ENCODE results near the gene PDLIM7.

The PDLIM7 gene

DNA sequence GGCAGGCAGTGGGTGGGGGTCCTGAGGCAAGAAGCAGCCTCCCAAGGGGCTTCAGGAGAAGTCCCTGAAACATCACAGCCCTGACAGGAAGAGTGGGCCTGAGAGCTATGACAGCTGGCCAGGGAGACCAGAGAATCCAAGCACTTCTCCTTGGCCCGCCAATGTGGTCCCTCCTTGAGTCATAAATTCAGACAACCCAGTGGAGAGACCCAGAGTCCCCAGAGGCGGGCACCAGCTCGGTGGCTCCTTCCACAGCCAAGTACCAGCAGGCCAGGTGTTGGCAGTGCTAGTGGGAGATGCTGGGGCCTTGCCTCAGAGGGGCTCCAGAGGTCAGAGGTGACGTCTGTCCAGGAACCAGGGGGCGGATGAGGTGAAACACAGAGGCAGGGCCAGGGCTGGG lies 13.8 kb upstream of the PDLIM7 start:
- TF ChIP-seq EGR1 (IDR thresholded peaks at IDR 0.05), result no peak
- TF ChIP-seq CREB1 (IDR thresholded peaks at IDR 0.05; ENCODE audit: low read depth), result no peak

DNA sequence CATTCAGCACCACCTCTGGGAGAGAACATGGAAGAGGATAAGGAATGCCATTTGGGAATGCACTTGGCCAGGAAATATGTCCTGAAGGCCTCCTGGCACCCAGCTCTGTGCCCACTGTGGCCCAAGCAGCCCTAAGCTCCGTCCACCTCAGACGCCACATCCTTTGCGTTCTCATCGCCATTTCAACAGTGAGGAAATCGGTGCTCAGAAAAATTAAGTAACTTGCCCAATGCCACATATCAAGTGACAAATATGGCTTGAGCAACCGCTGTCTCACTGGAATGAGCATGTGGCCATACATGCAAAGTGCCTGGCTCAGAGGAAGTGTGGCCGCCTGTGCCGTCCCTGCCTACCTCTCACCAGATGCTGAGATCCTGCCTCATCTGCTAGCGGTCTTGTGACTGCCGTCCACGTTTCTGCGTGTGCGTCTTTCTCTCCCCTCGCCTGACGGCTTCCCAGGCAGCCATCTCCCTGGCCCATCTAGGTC lies 13.2 kb upstream of the PDLIM7 start:
- TF ChIP-seq FOXM1 (IDR thresholded peaks at IDR 0.05; ENCODE audit: borderline replicate concordance, low read depth) (no peak), TCF12 (IDR thresholded peaks at IDR 0.05; ENCODE audit: low read depth) (no peak), EP300 (IDR thresholded peaks at IDR 0.05; ENCODE audit: borderline replicate concordance) (no peak), ZBTB7A (IDR thresholded peaks at IDR 0.05; ENCODE audit: low read depth) (no peak), YY1 (IDR thresholded peaks at IDR 0.05; ENCODE audit: low read depth) (no peak), CREB1 (IDR thresholded peaks at IDR 0.05; ENCODE audit: low read depth) (no peak), RAD21 (IDR thresholded peaks at IDR 0.05; ENCODE audit: low read depth) (no peak), TEAD4 (IDR thresholded peaks at IDR 0.05) (no peak), NFIC (IDR thresholded peaks at IDR 0.05) (no peak), CEBPB (IDR thresholded peaks at IDR 0.05) (no peak), TAF1 (IDR thresholded peaks at IDR 0.05; ENCODE audit: low read depth) (no peak)
- TF ChIP-seq, protein P1, sequence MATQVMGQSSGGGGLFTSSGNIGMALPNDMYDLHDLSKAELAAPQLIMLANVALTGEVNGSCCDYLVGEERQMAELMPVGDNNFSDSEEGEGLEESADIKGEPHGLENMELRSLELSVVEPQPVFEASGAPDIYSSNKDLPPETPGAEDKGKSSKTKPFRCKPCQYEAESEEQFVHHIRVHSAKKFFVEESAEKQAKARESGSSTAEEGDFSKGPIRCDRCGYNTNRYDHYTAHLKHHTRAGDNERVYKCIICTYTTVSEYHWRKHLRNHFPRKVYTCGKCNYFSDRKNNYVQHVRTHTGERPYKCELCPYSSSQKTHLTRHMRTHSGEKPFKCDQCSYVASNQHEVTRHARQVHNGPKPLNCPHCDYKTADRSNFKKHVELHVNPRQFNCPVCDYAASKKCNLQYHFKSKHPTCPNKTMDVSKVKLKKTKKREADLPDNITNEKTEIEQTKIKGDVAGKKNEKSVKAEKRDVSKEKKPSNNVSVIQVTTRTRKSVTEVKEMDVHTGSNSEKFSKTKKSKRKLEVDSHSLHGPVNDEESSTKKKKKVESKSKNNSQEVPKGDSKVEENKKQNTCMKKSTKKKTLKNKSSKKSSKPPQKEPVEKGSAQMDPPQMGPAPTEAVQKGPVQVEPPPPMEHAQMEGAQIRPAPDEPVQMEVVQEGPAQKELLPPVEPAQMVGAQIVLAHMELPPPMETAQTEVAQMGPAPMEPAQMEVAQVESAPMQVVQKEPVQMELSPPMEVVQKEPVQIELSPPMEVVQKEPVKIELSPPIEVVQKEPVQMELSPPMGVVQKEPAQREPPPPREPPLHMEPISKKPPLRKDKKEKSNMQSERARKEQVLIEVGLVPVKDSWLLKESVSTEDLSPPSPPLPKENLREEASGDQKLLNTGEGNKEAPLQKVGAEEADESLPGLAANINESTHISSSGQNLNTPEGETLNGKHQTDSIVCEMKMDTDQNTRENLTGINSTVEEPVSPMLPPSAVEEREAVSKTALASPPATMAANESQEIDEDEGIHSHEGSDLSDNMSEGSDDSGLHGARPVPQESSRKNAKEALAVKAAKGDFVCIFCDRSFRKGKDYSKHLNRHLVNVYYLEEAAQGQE (IDR thresholded peaks at IDR 0.05; ENCODE audit: low read depth), result no peak
- TF ChIP-seq, protein P2, sequence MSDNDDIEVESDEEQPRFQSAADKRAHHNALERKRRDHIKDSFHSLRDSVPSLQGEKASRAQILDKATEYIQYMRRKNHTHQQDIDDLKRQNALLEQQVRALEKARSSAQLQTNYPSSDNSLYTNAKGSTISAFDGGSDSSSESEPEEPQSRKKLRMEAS (IDR thresholded peaks at IDR 0.05), result no peak
- TF ChIP-seq, protein P3, sequence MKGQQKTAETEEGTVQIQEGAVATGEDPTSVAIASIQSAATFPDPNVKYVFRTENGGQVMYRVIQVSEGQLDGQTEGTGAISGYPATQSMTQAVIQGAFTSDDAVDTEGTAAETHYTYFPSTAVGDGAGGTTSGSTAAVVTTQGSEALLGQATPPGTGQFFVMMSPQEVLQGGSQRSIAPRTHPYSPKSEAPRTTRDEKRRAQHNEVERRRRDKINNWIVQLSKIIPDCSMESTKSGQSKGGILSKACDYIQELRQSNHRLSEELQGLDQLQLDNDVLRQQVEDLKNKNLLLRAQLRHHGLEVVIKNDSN (IDR thresholded peaks at IDR 0.05), result no peak

DNA sequence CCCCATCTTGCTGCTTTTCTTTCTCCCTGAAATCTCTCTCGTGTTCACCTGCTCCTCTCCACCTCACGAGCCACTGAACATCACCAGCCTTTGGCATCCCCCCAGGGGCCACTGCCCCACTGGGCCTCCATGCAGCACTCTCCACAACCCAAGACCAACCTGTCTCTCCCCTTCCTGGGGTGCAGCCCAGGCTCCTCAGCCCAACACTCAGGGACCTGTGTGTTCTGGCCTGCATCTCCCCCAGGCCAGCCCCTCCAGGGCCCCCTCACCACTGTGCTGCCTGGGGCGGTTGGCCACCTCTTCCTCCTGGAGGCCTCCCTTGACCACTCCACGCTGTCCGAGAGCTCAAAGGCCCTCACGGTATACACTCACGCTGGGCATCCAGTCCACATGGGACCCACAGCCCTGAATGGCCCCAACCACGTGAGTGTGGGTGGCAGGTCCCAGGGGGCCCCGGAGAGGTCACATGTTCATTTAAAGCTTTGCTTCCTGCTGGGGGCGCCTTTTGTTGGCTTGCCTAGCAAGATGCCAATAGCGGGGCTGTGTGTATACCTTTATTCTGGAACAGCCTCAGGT lies 12.7 kb upstream of the PDLIM7 start:
- TF ChIP-seq TCF12 (IDR thresholded peaks at IDR 0.05; ENCODE audit: low read depth) (no peak), YY1 (IDR thresholded peaks at IDR 0.05; ENCODE audit: low read depth) (no peak), NFIC (IDR thresholded peaks at IDR 0.05) (no peak)

DNA sequence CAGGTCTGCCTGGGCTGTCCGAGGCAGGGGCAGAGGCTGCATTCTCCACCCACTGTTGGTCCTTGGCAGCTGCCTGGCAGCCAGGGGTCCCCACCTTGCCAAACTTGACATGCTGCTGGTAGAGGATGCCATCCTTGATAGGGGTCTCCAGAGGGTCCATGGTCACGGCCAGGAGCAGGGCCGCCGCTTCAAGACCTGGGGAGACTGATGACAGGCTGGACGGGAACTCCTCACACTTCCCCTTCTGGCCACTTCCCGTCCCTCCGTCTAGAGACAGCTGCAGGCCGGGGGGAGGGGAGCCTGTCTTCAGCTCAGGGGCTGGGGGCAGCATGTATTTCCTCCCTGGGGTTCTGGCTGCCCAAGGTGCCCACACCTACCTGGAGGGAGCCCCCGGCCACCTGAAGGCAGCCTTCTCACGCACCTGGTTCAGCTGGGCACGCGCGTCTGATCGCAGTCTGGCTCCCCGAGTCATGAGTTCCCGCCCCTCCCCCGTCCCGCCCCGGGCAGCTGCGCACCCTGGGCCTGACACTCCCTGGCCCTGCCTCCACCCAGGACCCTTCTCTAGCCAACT lies 12.1 kb upstream of the PDLIM7 start, which contains the start of gene DOK3:
TSS of gene DOK3 (minus strand) at position 446 of the 571 bp plus-strand sequence. CDS start at position 160, 286 bp downstream.
- TF ChIP-seq, protein P1 (IDR thresholded peaks at IDR 0.05; ENCODE audit: low read depth), result no peak
- TF ChIP-seq, protein P3 (IDR thresholded peaks at IDR 0.05), result no peak
- no peak for TF ChIP-seq CEBPB (IDR thresholded peaks at IDR 0.05)
- TF ChIP-seq NFIC (IDR thresholded peaks at IDR 0.05), result no peak
- no peak for TF ChIP-seq EP300 (IDR thresholded peaks at IDR 0.05; ENCODE audit: borderline replicate concordance)

DNA sequence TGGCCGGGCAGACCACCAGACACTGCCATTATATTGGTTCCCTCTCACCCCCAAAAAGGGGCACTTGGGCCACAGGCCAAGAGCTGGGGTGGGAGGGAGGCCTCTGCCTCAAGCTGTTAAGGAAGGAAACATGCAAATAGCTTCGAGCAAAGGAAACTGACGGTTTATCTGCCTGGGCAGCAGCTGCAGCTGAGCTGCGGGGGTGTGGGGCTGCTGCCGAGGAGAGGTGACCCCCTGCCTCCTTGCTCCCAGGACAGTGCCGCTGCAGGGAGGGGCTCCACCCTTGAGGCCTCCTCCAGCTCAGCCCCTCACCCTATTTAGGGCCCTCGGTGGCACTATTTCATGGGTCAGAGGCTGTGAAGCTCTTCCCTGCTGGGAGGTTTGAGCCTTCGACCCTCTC lies 11.4 kb upstream of the PDLIM7 start:
- no peak for TF ChIP-seq RAD21 (IDR thresholded peaks at IDR 0.05; ENCODE audit: low read depth)
- no peak for TF ChIP-seq YY1 (IDR thresholded peaks at IDR 0.05; ENCODE audit: low read depth)
- TF ChIP-seq, protein P3 (IDR thresholded peaks at IDR 0.05), result no peak
- TF ChIP-seq TEAD4 (IDR thresholded peaks at IDR 0.05), result no peak
- TF ChIP-seq, protein P2 (IDR thresholded peaks at IDR 0.05), result no peak
- no peak for TF ChIP-seq CREB1 (IDR thresholded peaks at IDR 0.05; ENCODE audit: low read depth)
- no peak for TF ChIP-seq NFIC (IDR thresholded peaks at IDR 0.05)
- TF ChIP-seq EGR1 (IDR thresholded peaks at IDR 0.05), result no peak
- no peak for TF ChIP-seq CEBPB (IDR thresholded peaks at IDR 0.05)
- TF ChIP-seq TAF1 (IDR thresholded peaks at IDR 0.05; ENCODE audit: low read depth), result no peak
- no peak for TF ChIP-seq ZBTB7A (IDR thresholded peaks at IDR 0.05; ENCODE audit: low read depth)
- TF ChIP-seq TCF12 (IDR thresholded peaks at IDR 0.05; ENCODE audit: low read depth), result no peak

DNA sequence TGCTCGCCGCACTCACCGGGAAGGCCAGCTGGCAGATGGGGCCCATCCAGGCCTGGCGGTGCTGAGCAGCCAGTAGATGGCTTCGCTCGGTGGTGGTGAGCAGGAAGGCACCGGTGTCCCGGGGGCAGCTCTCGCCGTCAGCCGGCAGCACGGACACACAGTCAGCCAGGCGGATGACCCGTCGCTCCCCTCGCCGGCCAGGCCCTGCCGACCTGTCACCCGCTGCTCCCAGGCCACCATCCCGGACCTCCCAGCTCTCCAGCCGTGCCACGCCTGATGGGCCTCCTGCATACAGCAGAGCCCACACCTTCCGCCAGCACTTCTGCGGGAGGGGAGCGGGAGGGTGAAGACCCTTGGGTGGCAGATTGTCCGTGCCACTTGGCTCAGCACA lies 10.8 kb upstream of the PDLIM7 start:
- TF ChIP-seq RAD21 (IDR thresholded peaks at IDR 0.05; ENCODE audit: low read depth) (no peak), ZBTB7A (IDR thresholded peaks at IDR 0.05; ENCODE audit: low read depth) (no peak), FOXM1 (IDR thresholded peaks at IDR 0.05; ENCODE audit: borderline replicate concordance, low read depth) (no peak), NFIC (IDR thresholded peaks at IDR 0.05) (no peak), YY1 (IDR thresholded peaks at IDR 0.05; ENCODE audit: low read depth) (no peak), EP300 (IDR thresholded peaks at IDR 0.05; ENCODE audit: borderline replicate concordance) (no peak)
- TF ChIP-seq, protein P2 (IDR thresholded peaks at IDR 0.05), result no peak
